H1 (cell line): ENCODE data around the gene MRPS14. TPM values are rescaled to one million over a fixed set of nuclear protein-coding genes. Genes with fewer than 3 reads are reported as not detected.

ENCODE experiments used
- CTCF ChIA-PET: fragments of 300-600 bp; sonication (Branson Sonifier 250); formaldehyde crosslinking; loops from one replicate; lab custom pipeline; 2021; ENCODE audit not compliant: partially characterized antibody; lab: Charles Lee
- POLR2A ChIA-PET: fragments of 300-600 bp; sonication (Branson Sonifier 250); formaldehyde crosslinking; loops from one replicate; lab custom pipeline; 2021; ENCODE audit warnings: inconsistent platforms; ENCODE audit not compliant: partially characterized antibody; lab: Charles Lee
- DNase-seq, 2 experiments: peaks; one replicate each; pipeline versions ENCODE4 v3.0.0 to v3.0.0-alpha.2; 2010 to 2022; ENCODE audit warnings: low spot score in 2 of 2, low read depth in 1 of 2, mixed read lengths in 1 of 2
- FAIRE-seq: peaks from 2 replicates; lab custom pipeline; 2011; peaks lifted over from hg19 to GRCh38; lab: Jason Lieb, UNC
- H2AFZ ChIP-seq: 2 replicates; pipeline ENCODE4 v1.8.1; 2012; ENCODE audit warnings: low read length, inconsistent platforms
- H2AK5ac ChIP-seq: 2 replicates; pipeline ENCODE4 v1.6.1; 2013; ENCODE audit warnings: low read depth, low read length
- H2BK120ac ChIP-seq: replicated peaks from 2 replicates; pipeline ENCODE3; 2013; ENCODE audit warnings: low read depth, low read length, inconsistent platforms
- H2BK12ac ChIP-seq: 2 replicates; pipeline ENCODE4 v1.6.1; 2013; ENCODE audit warnings: low read depth, low read length
- H2BK15ac ChIP-seq: 2 replicates; pipeline ENCODE4 v1.6.1; 2013; ENCODE audit warnings: low read length
- H2BK20ac ChIP-seq: 2 replicates; pipeline ENCODE4 v1.6.1; 2013; ENCODE audit warnings: low read length
- H2BK5ac ChIP-seq: 2 replicates; pipeline ENCODE4 v1.6.1; 2013; ENCODE audit warnings: low read depth, low read length
- H3K14ac ChIP-seq: 2 replicates; pipeline ENCODE4 v1.6.1; 2013; ENCODE audit warnings: inconsistent platforms; ENCODE audit not compliant: insufficient read length
- H3K18ac ChIP-seq: 2 replicates; pipeline ENCODE4 v1.6.1; 2013; ENCODE audit warnings: low read length; ENCODE audit errors: extremely low read depth
- H3K23ac ChIP-seq: 2 replicates; pipeline ENCODE4 v1.6.1; 2013; ENCODE audit warnings: inconsistent platforms; ENCODE audit not compliant: insufficient read length
- H3K23me2 ChIP-seq: 2 replicates; pipeline ENCODE4 v1.6.1; 2013; ENCODE audit warnings: low read depth, low read length
- H3K27ac ChIP-seq: 2 replicates; pipeline ENCODE4 v1.6.1; 2011; ENCODE audit warnings: low read depth, low read length, inconsistent platforms
- H3K27me3 ChIP-seq, 4 experiments: replicated peaks in 1 of 4; 1 replicate in 1 of 4; 2 replicates in 3 of 4; pipeline versions ENCODE4 v1.6.1 to v1.8.1; 2011 to 2013; ENCODE audit warnings: low read length in 3 of 4, mild to moderate bottlenecking in 3 of 4, inconsistent platforms in 2 of 4, mixed read lengths in 2 of 4, moderate library complexity in 1 of 4; ENCODE audit not compliant: control insufficient read depth in 3 of 4, insufficient read depth in 3 of 4; ENCODE audit errors: extremely low read depth in 1 of 4
- H3K36me3 ChIP-seq, 4 experiments: 2 replicates each; pipeline versions ENCODE4 v1.6.1 to v1.8.1; 2011 to 2013; ENCODE audit warnings: mild to moderate bottlenecking in 4 of 4, low read length in 3 of 4, moderate library complexity in 2 of 4, control low read depth in 1 of 4, inconsistent platforms in 1 of 4; ENCODE audit not compliant: insufficient read depth in 4 of 4, control insufficient read depth in 2 of 4
- H3K4ac ChIP-seq: replicated peaks from 2 replicates; pipeline ENCODE3; 2013; ENCODE audit warnings: low read length, low read depth, mixed read lengths, inconsistent platforms; ENCODE audit not compliant: insufficient read length
- H3K4me1 ChIP-seq, 4 experiments: replicated peaks in 1 of 4; 1 replicate in 1 of 4; 2 replicates in 3 of 4; pipeline versions ENCODE4 v1.6.1 to v1.8.1; 2011 to 2013; ENCODE audit warnings: low read length in 3 of 4, inconsistent platforms in 2 of 4, mixed read lengths in 1 of 4; ENCODE audit not compliant: insufficient read depth in 4 of 4, control insufficient read depth in 3 of 4
- H3K4me2 ChIP-seq, 2 experiments: 2 replicates each; pipeline versions ENCODE4 v1.6.1 to v1.8.1; 2011 to 2013; ENCODE audit warnings: low read depth in 2 of 2, low read length in 2 of 2, control low read depth in 1 of 2, inconsistent platforms in 1 of 2, mild to moderate bottlenecking in 1 of 2; ENCODE audit not compliant: insufficient read depth in 1 of 2
- H3K4me3 ChIP-seq, 4 experiments: fragments of 200-600, 300-600 bp in 1 of 4; sonication (generic), shearing (Covaris generic), sonication (Bioruptor Twin) in 1 of 4; 2 replicates each; pipeline versions ENCODE4 v1.5.1 to v1.8.1; 2011 to 2016; ENCODE audit warnings: low read length in 4 of 4, low read depth in 3 of 4, control low read depth in 2 of 4, inconsistent platforms in 2 of 4, mild to moderate bottlenecking in 2 of 4, mixed read lengths in 1 of 4, moderate library complexity in 1 of 4; ENCODE audit not compliant: insufficient read depth in 2 of 4; ENCODE audit errors: extremely low read depth in 1 of 4
- H3K56ac ChIP-seq: replicated peaks from 2 replicates; pipeline ENCODE3; 2013; ENCODE audit warnings: low read depth, mild to moderate bottlenecking, mixed read lengths, low read length, inconsistent platforms; ENCODE audit not compliant: insufficient read length
- H3K79me1 ChIP-seq: 2 replicates; pipeline ENCODE4 v1.6.1; 2013; ENCODE audit warnings: low read depth, low read length, control low read depth
- H3K79me2 ChIP-seq, 2 experiments: 2 replicates each; pipeline versions ENCODE4 v1.6.1 to v1.8.1; 2012 to 2013; ENCODE audit warnings: low read length in 2 of 2, mild to moderate bottlenecking in 2 of 2, inconsistent platforms in 1 of 2; ENCODE audit not compliant: insufficient read depth in 2 of 2, control insufficient read depth in 1 of 2
- H3K9ac ChIP-seq, 4 experiments: replicated peaks in 1 of 4; 1 replicate in 1 of 4; 2 replicates in 3 of 4; pipeline versions ENCODE4 v1.6.1 to v1.8.1; 2011 to 2013; ENCODE audit warnings: low read depth in 3 of 4, low read length in 3 of 4, control low read depth in 2 of 4, mild to moderate bottlenecking in 2 of 4, moderate library complexity in 2 of 4, inconsistent platforms in 1 of 4; ENCODE audit errors: extremely low read depth in 1 of 4
- H3K9me3 ChIP-seq, 2 experiments: 2 replicates each; pipeline versions ENCODE4 v1.6.1 to v1.8.1; 2012 to 2013; ENCODE audit warnings: mild to moderate bottlenecking in 2 of 2, moderate library complexity in 2 of 2, control low read depth in 1 of 2, inconsistent platforms in 1 of 2, low read depth in 1 of 2, low read length in 1 of 2, mixed read lengths in 1 of 2; ENCODE audit not compliant: insufficient read depth in 2 of 2
- H4K20me1 ChIP-seq, 2 experiments: replicated peaks in 1 of 2; 2 replicates each; pipeline versions ENCODE3 to v1.8.1; 2011 to 2013; ENCODE audit warnings: inconsistent platforms in 2 of 2, low read length in 2 of 2, mild to moderate bottlenecking in 1 of 2; ENCODE audit not compliant: insufficient read depth in 2 of 2, control insufficient read depth in 1 of 2
- H4K5ac ChIP-seq: 2 replicates; pipeline ENCODE4 v1.6.1; 2013; ENCODE audit warnings: low read length, low read depth, mixed read lengths, inconsistent platforms; ENCODE audit not compliant: insufficient read length
- H4K8ac ChIP-seq: 2 replicates; pipeline ENCODE4 v1.8.0; 2013; ENCODE audit warnings: mild to moderate bottlenecking, moderate library complexity, low read length, inconsistent platforms; ENCODE audit not compliant: insufficient read depth; ENCODE audit errors: extremely low read depth
- H4K91ac ChIP-seq: replicated peaks from 2 replicates; pipeline ENCODE3; 2013; ENCODE audit warnings: low read length, mixed read lengths, inconsistent platforms; ENCODE audit not compliant: insufficient read length
- ATF2 ChIP-seq: IDR thresholded peaks from 2 replicates; pipeline ENCODE4 v1.6.1; 2012; ENCODE audit warnings: low read length, inconsistent platforms
- EP300 ChIP-seq, 2 experiments: IDR thresholded peaks; 1 replicate in 1 of 2; 2 replicates in 1 of 2; pipeline ENCODE4 v1.6.1; 2011 to 2012; ENCODE audit warnings: low read depth in 2 of 2, low read length in 2 of 2, mild to moderate bottlenecking in 2 of 2, borderline replicate concordance in 1 of 2, inconsistent platforms in 1 of 2, moderate library complexity in 1 of 2
- FOSL1 ChIP-seq: IDR thresholded peaks from 2 replicates; pipeline ENCODE4 v1.6.1; 2011; ENCODE audit warnings: mild to moderate bottlenecking, low read depth, low read length, moderate library complexity; ENCODE audit not compliant: insufficient read depth
- GTF2F1 ChIP-seq: IDR thresholded peaks from 2 replicates; pipeline ENCODE4 v1.6.1; 2012; ENCODE audit warnings: low read depth, low read length, improper control_type of control experiment, borderline replicate concordance
- MAX ChIP-seq: IDR thresholded peaks from 2 replicates; pipeline ENCODE4 v1.6.1; 2012; ENCODE audit warnings: inconsistent platforms
- SP4 ChIP-seq: IDR thresholded peaks from 2 replicates; pipeline ENCODE4 v1.6.1; 2012; ENCODE audit warnings: low read length, inconsistent platforms
- USF2 ChIP-seq: IDR thresholded peaks from 2 replicates; pipeline ENCODE4 v1.6.1; 2011; ENCODE audit warnings: low read length, improper control_type of control experiment
- WGBS, 2 experiments: shearing (Covaris generic) in 1 of 2; methylation state at CpG; one replicate each; pipeline versions ENCODE4 v1.1.6 to v1.1.7; 2013 to 2015; ENCODE audit warnings: low lambda C conversion rate in 2 of 2, mixed read lengths in 2 of 2, inconsistent platforms in 1 of 2, low coverage in 1 of 2, missing lambda C conversion rate in 1 of 2; ENCODE audit not compliant: insufficient replicate concordance in 2 of 2, insufficient coverage in 1 of 2, insufficient read length in 1 of 2; ENCODE audit errors: extremely low coverage in 1 of 2, missing lambda C conversion rate in 1 of 2; 5-methylcytosine and 5-hydroxymethylcytosine counted together
- polyA plus RNA-seq, 7 experiments: library from polyadenylated mRNA; depleted of rRNA in 3 of 7; stranded (reverse) in 5 of 7; unstranded in 2 of 7; fragments of >200 nt in 5 of 7; fragments of 200-250 nt in 2 of 7; gene quantifications; 1 replicate in 5 of 7; 2 replicates in 1 of 7; 4 replicates in 1 of 7; pipeline versions ENCODE4 v1.2.1 to v1.2.3, GENCODE V29; 2011 to 2013; ENCODE audit warnings: missing spikeins in 2 of 7, mixed read lengths in 2 of 7
- total RNA-seq: library from RNA; stranded (reverse); fragmentation: NEBNext Ultra II Directional; extraction: Animal tissue kit (Norgen Biotek cat#: 25700); gene quantifications from 2 replicates; pipeline ENCODE4 v1.2.1, GENCODE V29; 2021

MRPS14 gene
- total and polyA plus RNA-seq, 2 of the 8 experiments (the other 6 are each of a cell fraction or from before 2014, with no cell fraction given): 27.5 to 38.7 TPM

- Histone ChIP-seq H2AK5ac (no peak overlapping the region), H3K27me3 (no peaks in the 10 kb centered on the region; a peak in 1 of 7 replicates), H2BK12ac (no peak overlapping the region), H3K14ac (no peak overlapping the region), H2BK15ac (no peak overlapping the region), H2AFZ (no peak overlapping the region), H4K20me1 (no peaks in the 10 kb centered on the region), H4K5ac (no peak overlapping the region), H3K4me1 (peaks cover 0 to 7% (median 5%) of the 10 kb centered on the region in 4 experiments; a peak in 4 of 7 replicates), H2BK120ac (no peak overlapping the region), H3K23ac (no peak overlapping the region), H3K9ac (no peak overlapping the region), H3K36me3 (no peaks in the 10 kb centered on the region), H2BK5ac (no peak overlapping the region), H3K4me2 (no peak overlapping the region), H3K4ac (no peak overlapping the region), H4K8ac (no peak overlapping the region)
- FAIRE-seq: no peak
- POLR2A ChIA-PET: no interaction called here
- TF ChIP-seq MAX (no peak), SP4 (no peak), USF2 (no peak), FOSL1 (no peak), GTF2F1 (no peak), ATF2 (no peak), EP300 (IDR thresholded peaks at IDR 0.05; ENCODE audit: borderline replicate concordance in 1 of 2, low read depth in 2 of 2, low read length in 2 of 2) (no peak)
- TF ChIP-seq, all 59 proteins: peak for 0
- no peak overlapping the region for H3K56ac ChIP-seq
- DNase-seq: no peak
- CTCF ChIA-PET: interaction anchor here (0.6 to 2.4 kb wide), 12 partner anchors 9 to 1126 kb away, joined by 3 to 12 read pairs (median 5); no protein-coding TSS in a partner anchor
- H2BK20ac ChIP-seq: no peak overlapping the region
- no peaks in the 10 kb centered on the region; a peak in 1 of 4 replicates for H3K9me3 ChIP-seq
- no peak overlapping the region for H4K91ac ChIP-seq
- H3K79me2 ChIP-seq: no peaks in the 10 kb centered on the region
- WGBS, 2 experiments: 77% methylated on average over 4 of the region's 4 CpGs; no CpG with 5 or more reads in 1 of the 2 experiments
- H3K18ac ChIP-seq: no peak overlapping the region
- H3K79me1 ChIP-seq: no peaks in the 10 kb centered on the region
- no peak overlapping the region for H3K27ac ChIP-seq
- H3K4me3 ChIP-seq: no peak overlapping the region
- no peaks in the 10 kb centered on the region for H3K23me2 ChIP-seq
Observed at GRCh38 chr1:175040324-175040879, 17.2 kb upstream of the MRPS14 start.
